GM18858 (cell line): Measurements from ENCODE around the gene APOBEC3F.
"Not testable (repeated sequence)": the region's sequence is repeated elsewhere in the genome, so short reads cannot be mapped to it uniquely, and the experiment has no call there.

Experiments used
- ATAC-seq: cut with Tn5 transposase; IDR thresholded peaks from one replicate; pipeline ENCODE4 v1.9.1; 2021; ENCODE audit not compliant: unreplicated experiment

APOBEC3F gene

GRCh38 chr22:39026509-39027150 lies 14.0 kb upstream of the APOBEC3F start:
- no peak for ATAC-seq

- ATAC-seq, result no peak
These were observed 12.9 kb upstream of the APOBEC3F start for GRCh38 chr22:39027717-39028116.

GRCh38 chr22:39028281-39028680 lies 12.4 kb upstream of the APOBEC3F start:
- no peak for ATAC-seq

- ATAC-seq, result no peak
These were observed 11.4 kb upstream of the APOBEC3F start for GRCh38 chr22:39029227-39029626.

- ATAC-seq, result no peak
These were observed 10.0 kb upstream of the APOBEC3F start for GRCh38 chr22:39030705-39031104.

- not testable (repeated sequence) for ATAC-seq
These were observed 9.0 kb upstream of the APOBEC3F start for GRCh38 chr22:39031434-39032295.

GRCh38 chr22:39037071-39037470 lies 3.6 kb upstream of the APOBEC3F start:
- ATAC-seq, result not testable (repeated sequence)

GRCh38 chr22:39039306-39040126 lies 1.1 kb upstream of the APOBEC3F start:
- no peak for ATAC-seq

GRCh38 chr22:39040155-39040537 lies 518 bp upstream of the APOBEC3F start:
- not testable (repeated sequence) for ATAC-seq

- no peak for ATAC-seq
These were observed 1.2 kb downstream of the APOBEC3F start for GRCh38 chr22:39041908-39042307.

- not testable (repeated sequence) for ATAC-seq
These were observed 2.4 kb downstream of the APOBEC3F start for GRCh38 chr22:39043063-39043462.

GRCh38 chr22:39045136-39045535 lies 4.5 kb downstream of the APOBEC3F start:
- not testable (repeated sequence) for ATAC-seq

GRCh38 chr22:39049486-39049885 lies 8.8 kb downstream of the APOBEC3F start:
- ATAC-seq, result not testable (repeated sequence)

GRCh38 chr22:39051844-39052495 lies 11.3 kb downstream of the APOBEC3F start:
- not testable (repeated sequence) for ATAC-seq

- no peak for ATAC-seq
These were observed 15.0 kb downstream of the APOBEC3F start for GRCh38 chr22:39055658-39056057.

GRCh38 chr22:39061290-39061689 lies 20.6 kb downstream of the APOBEC3F start:
- not testable (repeated sequence) for ATAC-seq

- ATAC-seq, result not testable (repeated sequence)
These were observed 21.3 kb downstream of the APOBEC3F start for GRCh38 chr22:39061951-39062350.

GRCh38 chr22:39063904-39064303 lies 23.2 kb downstream of the APOBEC3F start:
- not testable (repeated sequence) for ATAC-seq

GRCh38 chr22:39066442-39067276 lies 26.0 kb downstream of the APOBEC3F start:
- ATAC-seq, result not testable (repeated sequence)
